Neural cell (in vitro differentiated cells): ENCODE data around the gene HMOX2. TPM values are rescaled to one million over a fixed set of nuclear protein-coding genes. Genes with fewer than 3 reads are reported as not detected.

ENCODE experiments used
- H2AFZ ChIP-seq: fragments of 200-600, 300-800 bp; sonication (generic), shearing (Covaris generic); 2 replicates; pipeline ENCODE4 v1.6.0; 2014; ENCODE audit warnings: low read depth, mild to moderate bottlenecking, antibody characterized with exemption, low read length, moderate library complexity
- H3F3A ChIP-seq: fragments of 200-600 bp; shearing (Covaris generic); 2 replicates; pipeline ENCODE4 v1.6.1; 2016; ENCODE audit warnings: mild to moderate bottlenecking, moderate library complexity, mixed read lengths, antibody characterized with exemption, low read length; ENCODE audit not compliant: insufficient read depth, poor library complexity, severe bottlenecking
- H3K27ac ChIP-seq: fragments of 200-600, 300-800 bp; sonication (generic), shearing (Covaris generic); 2 replicates; pipeline ENCODE4 v1.5.1; 2014; ENCODE audit warnings: mild to moderate bottlenecking, low read length, moderate library complexity
- H3K27me3 ChIP-seq: fragments of 300-800, 200-600 bp; sonication (generic), shearing (Covaris generic); 2 replicates; pipeline ENCODE4 v1.6.0; 2014; ENCODE audit warnings: mild to moderate bottlenecking, low read depth, low read length, moderate library complexity; ENCODE audit not compliant: insufficient read depth
- H3K36me3 ChIP-seq: fragments of 300-800, 200-600 bp; sonication (generic), shearing (Covaris generic); 2 replicates; pipeline ENCODE4 v1.5.1; 2014; ENCODE audit warnings: mild to moderate bottlenecking, antibody characterized with exemption, low read length, moderate library complexity; ENCODE audit not compliant: insufficient read depth
- H3K4me2 ChIP-seq: fragments of 300-800, 200-600 bp; sonication (generic), shearing (Covaris generic); 2 replicates; pipeline ENCODE4 v1.6.0; 2014; ENCODE audit warnings: mild to moderate bottlenecking, low read length
- H3K4me3 ChIP-seq: fragments of 300-800, 200-600 bp; sonication (generic), shearing (Covaris generic); 2 replicates; pipeline ENCODE4 v1.5.1; 2014; ENCODE audit warnings: mild to moderate bottlenecking, low read length, moderate library complexity
- H3K79me2 ChIP-seq: fragments of 200-600 bp; shearing (Covaris generic); replicated peaks from 2 replicates; pipeline ENCODE4 v1.6.0; 2014; ENCODE audit warnings: mild to moderate bottlenecking, low read length, moderate library complexity; ENCODE audit not compliant: insufficient read depth
- H3K9ac ChIP-seq: fragments of 300-800, 200-600 bp; sonication (generic), shearing (Covaris generic); 2 replicates; pipeline ENCODE4 v1.6.1; 2016; ENCODE audit warnings: mild to moderate bottlenecking, low read length, mixed read lengths
- H3K9me2 ChIP-seq: fragments of 200-600 bp; shearing (Covaris generic); 2 replicates; pipeline ENCODE4 v1.6.1; 2016; ENCODE audit warnings: mild to moderate bottlenecking, low read length, mixed read lengths; ENCODE audit not compliant: insufficient read depth
- H3K9me3 ChIP-seq: fragments of 200-600, 300-800 bp; sonication (generic), shearing (Covaris generic); 2 replicates; pipeline ENCODE4 v1.6.1; 2016; ENCODE audit warnings: mild to moderate bottlenecking, mixed run types, low read length, moderate library complexity, mixed read lengths
- H4K20me1 ChIP-seq: fragments of 200-600 bp; shearing (Covaris generic); 2 replicates; pipeline ENCODE4 v1.6.1; 2016; ENCODE audit warnings: mild to moderate bottlenecking, mixed run types; ENCODE audit not compliant: insufficient read depth
- CTCF ChIP-seq: fragments of 450-650 bp; IDR thresholded peaks from 2 replicates; pipeline ENCODE4 v1.5.1; 2014; ENCODE audit warnings: antibody characterized with exemption, mild to moderate bottlenecking, moderate library complexity; ENCODE audit not compliant: poor library complexity, severe bottlenecking
- EP300 ChIP-seq: fragments of 450-650 bp; conservative IDR thresholded peaks from 2 replicates; pipeline ENCODE4 v1.6.1; 2014; ENCODE audit warnings: antibody characterized with exemption, mild to moderate bottlenecking, moderate library complexity; ENCODE audit not compliant: poor library complexity, severe bottlenecking
- EZH2 ChIP-seq: fragments of 200-600, 300-800 bp; shearing (Covaris generic), sonication (generic); IDR thresholded peaks from 2 replicates; pipeline ENCODE4 v1.6.1; 2014; ENCODE audit warnings: antibody characterized with exemption, low read length, borderline replicate concordance, mild to moderate bottlenecking; ENCODE audit not compliant: insufficient read depth, poor library complexity, severe bottlenecking
- MXI1 ChIP-seq: fragments of 450-650 bp; conservative IDR thresholded peaks from 2 replicates; pipeline ENCODE4 v1.6.1; 2014; ENCODE audit warnings: antibody characterized with exemption, mild to moderate bottlenecking; ENCODE audit not compliant: poor library complexity, severe bottlenecking
- POLR2AphosphoS5 ChIP-seq: IDR thresholded peaks from 2 replicates; pipeline ENCODE4 v1.6.1; 2012
- RAD21 ChIP-seq: fragments of 450-650 bp; conservative IDR thresholded peaks from 2 replicates; pipeline ENCODE4 v1.6.1; 2014; ENCODE audit warnings: antibody characterized with exemption, mild to moderate bottlenecking, moderate library complexity
- REST ChIP-seq: IDR thresholded peaks from 2 replicates; pipeline ENCODE4 v1.6.1; 2012; ENCODE audit warnings: borderline replicate concordance
- SMC3 ChIP-seq: fragments of 450-650 bp; conservative IDR thresholded peaks from 2 replicates; pipeline ENCODE4 v1.6.1; 2014; ENCODE audit warnings: antibody characterized with exemption, mild to moderate bottlenecking, moderate library complexity; ENCODE audit not compliant: poor library complexity
- TAF1 ChIP-seq: IDR thresholded peaks from 2 replicates; pipeline ENCODE4 v1.6.1; 2012; ENCODE audit warnings: low read depth
- polyA plus RNA-seq: library from polyadenylated mRNA; depleted of rRNA; stranded (reverse); fragments of >200 nt; gene quantifications from 2 replicates; pipeline ENCODE4 v1.2.3, GENCODE V29; 2014

The HMOX2 gene
- polyA plus RNA-seq, 1 donor from 2014 or later: 79.4 TPM

GRCh38 chr16:4465977-4466779 is 10.0 kb upstream of the HMOX2 start (continued):
- no peak for TF ChIP-seq CTCF
- TF ChIP-seq MXI1: no peak
- no peak for TF ChIP-seq SMC3

GRCh38 chr16:4467916-4468315 is 8.3 kb upstream of the HMOX2 start:
- Histone ChIP-seq H2AFZ (no peak overlapping the region), H3K79me2 (no peaks in the 10 kb centered on the region), H3F3A (no peaks in the 10 kb centered on the region), H3K9me3 (no peaks in the 10 kb centered on the region), H3K4me2 (no peak overlapping the region), H3K27ac (no peak overlapping the region), H4K20me1 (no peaks in the 10 kb centered on the region), H3K27me3 (no peaks in the 10 kb centered on the region), H3K9ac (no peak overlapping the region), H3K4me3 (no peak overlapping the region), H3K36me3 (no peaks in the 10 kb centered on the region), H3K9me2 (no peaks in the 10 kb centered on the region)
- no peak for TF ChIP-seq POLR2AphosphoS5
- TF ChIP-seq EZH2: no peak
- no peak for TF ChIP-seq CTCF
- TF ChIP-seq RAD21: no peak
- no peak for TF ChIP-seq REST
- no peak for TF ChIP-seq TAF1
- TF ChIP-seq SMC3: no peak
- no peak for TF ChIP-seq EP300
- no peak for TF ChIP-seq MXI1
